Stimulated activated effector memory CD8-positive, alpha-beta T cell treated with anti-CD3 and anti-CD28 coated beads, Interleukin-12 subunit alpha, Interleukin-12 subunit beta, amount 100 ng/mL, for 72 hours (primary cell): ENCODE results near the gene AARS2.

ENCODE experiments used
- ATAC-seq: fragments of 150-1000 bp; cut with Tn5 transposase; 2 replicates; pipeline ENCODE4 v1.10.0; 2021
- DNase-seq, 2 donors: peaks; one replicate each; pipeline ENCODE4 v3.0.0; 2021 to 2022; ENCODE audit warnings: low spot score in 2 of 2
- H3K27ac Mint-ChIP-seq: one replicate; pipeline ENCODE4 v1.8.0; 2022; ENCODE audit warnings: mild to moderate bottlenecking, mixed read lengths
- H3K36me3 Mint-ChIP-seq: one replicate; pipeline ENCODE4 v1.8.0; 2022; ENCODE audit warnings: mild to moderate bottlenecking, mixed read lengths
- H3K4me1 Mint-ChIP-seq: one replicate; pipeline ENCODE4 v1.8.0; 2022; ENCODE audit warnings: mixed read lengths
- H3K4me3 Mint-ChIP-seq: one replicate; pipeline ENCODE4 v1.8.0; 2022; ENCODE audit warnings: mild to moderate bottlenecking, mixed read lengths
- H3K9me3 Mint-ChIP-seq: one replicate; pipeline ENCODE4 v1.8.0; 2022; ENCODE audit warnings: mixed read lengths

Gene AARS2

DNA sequence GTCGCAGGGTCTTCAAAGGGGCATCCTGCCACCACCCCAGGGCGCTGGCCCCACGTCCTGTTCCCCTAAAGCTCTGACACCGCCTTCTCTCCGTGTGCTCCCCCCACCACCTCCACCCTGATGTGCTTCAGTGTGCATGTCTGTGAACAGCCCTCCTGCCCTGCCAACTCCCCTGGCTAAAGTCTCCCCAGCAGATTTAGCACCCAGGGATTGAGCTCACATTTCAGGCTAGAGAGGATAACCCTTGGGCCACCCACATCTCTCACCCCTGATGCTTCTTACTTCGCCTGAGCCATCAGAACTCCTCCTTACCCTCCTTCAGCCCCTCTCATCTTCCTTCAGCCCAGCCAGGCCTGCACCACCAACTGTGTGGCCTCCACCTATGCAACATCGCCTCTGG is 35.4 kb downstream of the AARS2 start:
- ATAC-seq (no peak), DNase-seq (no peak)
- no peaks in the 10 kb centered on the region for H3K9me3 Mint-ChIP-seq
- H3K4me1 Mint-ChIP-seq, result peaks cover 6% of the 10 kb centered on the region
- H3K27ac Mint-ChIP-seq, result no peak overlapping the region
- no peaks in the 10 kb centered on the region for H3K36me3 Mint-ChIP-seq
- H3K4me3 Mint-ChIP-seq, result no peak overlapping the region

GRCh38 chr6:44276667-44277640 is 36.2 kb downstream of the AARS2 start:
- Mint-ChIP-seq H3K4me3 (peak overlapping the region; percentile 17), H3K9me3 (no peaks in the 10 kb centered on the region), H3K4me1 (peaks cover 6% of the 10 kb centered on the region), H3K27ac (no peak overlapping the region), H3K36me3 (no peaks in the 10 kb centered on the region)
- ATAC-seq (no peak), DNase-seq (no peak)

DNA sequence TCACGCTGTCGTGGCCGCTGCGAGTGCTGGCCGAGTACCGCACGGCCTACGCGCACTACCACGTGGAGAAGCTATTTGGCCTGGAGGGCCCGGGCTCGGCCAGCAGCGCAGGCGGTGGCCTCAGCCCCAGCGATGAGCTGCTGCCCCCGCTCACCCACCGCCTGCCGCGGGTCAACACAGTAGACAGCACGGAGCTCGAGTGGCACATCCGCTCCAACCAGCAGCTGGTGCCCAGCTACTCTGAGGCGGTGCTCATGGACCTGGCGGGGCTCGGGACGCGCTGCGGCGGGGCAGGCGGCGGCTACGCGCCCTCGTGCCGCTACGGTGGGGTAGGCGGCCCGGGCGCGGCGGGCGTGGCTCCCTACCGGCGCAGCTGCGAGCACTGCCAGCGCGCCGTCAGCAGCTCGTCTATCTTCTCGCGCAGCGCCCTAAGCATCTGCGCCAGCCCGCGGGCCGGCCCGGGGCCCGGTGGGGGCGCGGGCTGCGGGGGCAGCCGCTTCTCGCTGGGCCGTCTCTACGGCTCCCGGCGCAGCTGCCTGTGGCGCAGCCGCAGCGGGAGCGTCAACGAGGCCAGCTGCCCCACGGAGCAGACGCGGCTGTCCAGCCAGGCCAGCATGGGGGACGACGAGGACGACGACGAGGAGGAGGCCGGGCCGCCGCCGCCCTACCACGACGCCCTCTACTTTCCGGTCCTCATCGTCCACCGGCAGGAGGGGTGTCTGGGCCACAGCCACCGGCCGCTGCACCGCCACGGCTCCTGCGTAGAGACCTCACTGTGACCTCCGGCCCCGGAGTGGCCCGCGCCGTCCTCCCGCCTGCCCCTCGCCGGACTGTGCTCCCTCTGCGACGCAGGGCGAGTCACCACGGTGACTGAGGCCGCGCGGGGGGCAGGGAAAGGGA is 37.1 kb downstream of the AARS2 start:
- Mint-ChIP-seq H3K4me3 (no peak overlapping the region), H3K9me3 (no peaks in the 10 kb centered on the region), H3K4me1 (peaks cover 10% of the 10 kb centered on the region), H3K36me3 (no peaks in the 10 kb centered on the region), H3K27ac (no peak overlapping the region)
- no peak for DNase-seq
- peak; percentile 58 for ATAC-seq

- Mint-ChIP-seq H3K9me3 (no peaks in the 10 kb centered on the region), H3K36me3 (no peaks in the 10 kb centered on the region), H3K4me3 (peak overlapping the region; percentile 0), H3K27ac (no peak overlapping the region), H3K4me1 (peaks cover 11% of the 10 kb centered on the region)
- ATAC-seq, result no peak
- no peak for DNase-seq
Measured at GRCh38 chr6:44275271-44275748, 37.8 kb downstream of the AARS2 start.

DNA sequence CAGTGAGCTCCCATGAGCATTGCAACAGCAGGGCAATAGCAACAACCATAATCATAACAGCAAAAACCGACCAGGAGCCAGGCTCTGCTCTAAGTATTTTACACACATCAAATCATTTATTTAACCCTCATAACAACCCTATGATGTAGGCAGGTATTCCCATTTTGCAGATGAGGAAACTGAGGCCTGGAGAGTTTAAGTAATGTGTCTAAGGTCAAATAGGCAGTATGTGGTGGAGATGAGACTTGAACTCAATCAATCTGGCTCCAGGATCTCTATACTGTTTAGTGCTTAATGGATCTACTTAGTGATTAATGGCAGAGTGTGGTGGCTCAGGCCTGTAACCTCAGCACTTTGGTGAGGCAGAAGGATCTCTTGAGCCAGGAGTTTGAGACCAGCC is 39.5 kb downstream of the AARS2 start:
- DNase-seq, result no peak

GRCh38 chr6:44272999-44273566 is 40.1 kb downstream of the AARS2 start:
- no peak overlapping the region for H3K27ac Mint-ChIP-seq

More for the DNA sequence above, 39.5 kb downstream of the AARS2 start:
- peaks cover 18% of the 10 kb centered on the region for H3K4me1 Mint-ChIP-seq
- H3K9me3 Mint-ChIP-seq, result no peaks in the 10 kb centered on the region
- no peaks in the 10 kb centered on the region for H3K36me3 Mint-ChIP-seq
- ATAC-seq, result no peak
- H3K27ac Mint-ChIP-seq, result no peak overlapping the region
- H3K4me3 Mint-ChIP-seq, result no peak overlapping the region

GRCh38 chr6:44272529-44272928 is 40.6 kb downstream of the AARS2 start:
- Mint-ChIP-seq H3K36me3 (no peaks in the 10 kb centered on the region), H3K4me3 (no peak overlapping the region), H3K27ac (no peak overlapping the region), H3K9me3 (no peaks in the 10 kb centered on the region), H3K4me1 (peaks cover 18% of the 10 kb centered on the region)
- no peak for ATAC-seq
- DNase-seq, result no peak

More at GRCh38 chr6:44272999-44273566, 40.1 kb downstream of the AARS2 start:
- H3K36me3 Mint-ChIP-seq, result no peaks in the 10 kb centered on the region
- peaks cover 18% of the 10 kb centered on the region for H3K4me1 Mint-ChIP-seq
- no peak for DNase-seq
- no peak for ATAC-seq
- no peak overlapping the region for H3K4me3 Mint-ChIP-seq
- H3K9me3 Mint-ChIP-seq, result no peaks in the 10 kb centered on the region

DNA sequence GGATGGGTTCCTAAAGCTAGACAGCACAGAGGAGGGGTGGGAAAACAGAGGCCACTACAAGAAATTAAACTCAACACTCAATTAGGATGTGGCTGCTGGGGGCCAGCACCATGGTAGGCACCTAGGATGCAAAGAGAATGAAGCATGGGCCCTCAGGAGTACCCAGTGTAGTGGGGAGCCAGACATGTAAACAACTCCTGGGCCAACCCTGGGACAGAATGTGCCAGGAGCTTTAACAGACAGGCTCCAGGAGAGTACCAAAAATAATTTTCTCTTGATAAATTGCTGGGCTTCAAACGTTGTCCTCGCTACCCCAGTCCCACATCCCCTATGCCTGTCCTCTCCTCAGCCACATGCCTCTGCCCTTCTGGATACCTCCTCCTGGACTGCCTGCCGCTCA is 41.2 kb downstream of the AARS2 start:
- DNase-seq (no peak), ATAC-seq (no peak)
- H3K36me3 Mint-ChIP-seq, result peaks cover 2% of the 10 kb centered on the region
- H3K4me3 Mint-ChIP-seq, result no peak overlapping the region
- no peak overlapping the region for H3K27ac Mint-ChIP-seq
- no peaks in the 10 kb centered on the region for H3K9me3 Mint-ChIP-seq
- peaks cover 21% of the 10 kb centered on the region for H3K4me1 Mint-ChIP-seq

- DNase-seq (no peak), ATAC-seq (no peak)
- peaks cover 27% of the 10 kb centered on the region for H3K4me1 Mint-ChIP-seq
- no peak overlapping the region for H3K27ac Mint-ChIP-seq
- peak overlapping the region; percentile 42 for H3K4me3 Mint-ChIP-seq
- no peaks in the 10 kb centered on the region for H3K9me3 Mint-ChIP-seq
- peaks cover 8% of the 10 kb centered on the region for H3K36me3 Mint-ChIP-seq
Measured at GRCh38 chr6:44271406-44271723, 41.8 kb downstream of the AARS2 start.

- Mint-ChIP-seq H3K9me3 (no peaks in the 10 kb centered on the region), H3K27ac (no peak overlapping the region), H3K4me1 (peaks cover 32% of the 10 kb centered on the region), H3K4me3 (peak overlapping the region; percentile 66), H3K36me3 (peaks cover 13% of the 10 kb centered on the region)
- no peak for DNase-seq
- ATAC-seq, result no peak
Measured at GRCh38 chr6:44270526-44271405, 42.4 kb downstream of the AARS2 start.

DNA sequence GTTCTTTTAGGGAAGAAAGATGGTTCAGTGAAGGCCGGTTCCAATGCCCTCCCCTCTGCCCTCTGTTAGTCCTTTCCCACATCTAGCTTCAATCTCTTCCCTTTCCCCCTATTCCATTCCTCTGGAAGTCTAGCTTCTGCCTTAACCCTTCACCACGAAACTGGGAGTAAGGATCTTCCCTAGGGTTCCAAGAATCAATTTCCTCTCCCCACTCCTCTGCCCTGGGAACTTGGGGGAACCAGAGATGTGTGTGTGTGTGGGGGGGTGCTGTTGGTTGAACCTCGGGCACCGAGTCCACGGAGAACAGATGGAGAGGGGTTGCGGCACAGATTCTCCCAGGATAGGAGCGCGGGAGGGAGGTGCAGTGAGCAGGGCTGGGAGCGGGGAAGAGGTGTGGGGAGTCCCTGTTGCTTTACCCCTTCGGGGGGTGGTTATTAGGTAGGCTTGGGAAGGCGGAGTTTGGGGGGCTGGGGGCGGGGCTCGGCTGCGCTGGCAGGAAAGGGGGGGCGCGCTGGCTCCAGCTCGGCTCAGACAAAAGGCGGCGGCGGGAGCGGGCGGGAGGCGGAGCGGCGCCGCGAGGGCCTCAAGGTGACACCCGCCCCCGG is 43.1 kb downstream of the AARS2 start, which contains the start of gene TMEM151B:
Gene TMEM151B (plus strand): TSS at position 530 of the 605 bp plus-strand sequence. CDS start 293 bp downstream, outside the sequence.
- no peaks in the 10 kb centered on the region for H3K9me3 Mint-ChIP-seq
- no peak for DNase-seq
- H3K27ac Mint-ChIP-seq, result no peak within 1 kb of the TSS
- no peak for ATAC-seq
- peak within 1 kb of the TSS; percentile 66 for H3K4me3 Mint-ChIP-seq
- H3K36me3 Mint-ChIP-seq, result peaks cover 18% of the 10 kb centered on the region
- peaks cover 32% of the 10 kb centered on the region for H3K4me1 Mint-ChIP-seq

DNA sequence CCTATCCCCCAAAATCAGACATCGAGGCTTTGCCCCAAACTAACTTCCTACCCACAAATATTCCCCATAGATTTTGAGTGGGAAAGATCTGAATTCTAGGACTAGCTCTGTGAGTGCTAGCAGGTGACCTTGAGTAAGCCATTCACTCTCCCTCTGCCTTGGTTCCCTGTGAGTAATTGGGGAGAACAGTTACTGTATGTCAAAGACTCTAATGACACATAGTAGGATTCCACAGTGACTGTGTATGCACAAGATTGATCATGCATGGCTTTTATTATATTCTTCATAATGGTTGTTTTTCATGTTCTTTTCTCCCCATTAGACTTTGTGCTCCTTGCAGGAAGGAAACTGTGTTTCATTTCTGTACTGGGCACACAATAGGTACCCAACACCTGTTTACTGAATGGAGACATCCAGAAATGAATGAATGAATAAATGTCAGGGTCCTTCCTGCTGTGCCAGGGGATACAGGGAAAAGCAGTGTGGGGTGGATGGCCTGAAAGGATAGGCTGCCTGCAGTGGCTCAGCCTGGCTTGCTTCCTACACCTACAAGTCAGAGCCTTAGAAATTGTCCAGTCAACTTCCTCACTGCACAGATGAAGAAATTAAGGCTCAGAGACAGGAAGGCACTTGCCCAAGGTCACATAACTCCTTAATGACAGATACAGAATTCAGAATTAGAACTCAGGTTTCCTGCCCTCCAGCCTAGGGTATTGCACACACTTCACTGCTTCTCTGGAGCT is 43.8 kb downstream of the AARS2 start:
- H3K4me1 Mint-ChIP-seq, result peaks cover 36% of the 10 kb centered on the region
- peaks cover 21% of the 10 kb centered on the region for H3K36me3 Mint-ChIP-seq
- peak; percentile 62 for ATAC-seq
- no peaks in the 10 kb centered on the region for H3K9me3 Mint-ChIP-seq
- peak overlapping the region; percentile 66 for H3K4me3 Mint-ChIP-seq
- no peak overlapping the region for H3K27ac Mint-ChIP-seq
- no peak for DNase-seq

DNA sequence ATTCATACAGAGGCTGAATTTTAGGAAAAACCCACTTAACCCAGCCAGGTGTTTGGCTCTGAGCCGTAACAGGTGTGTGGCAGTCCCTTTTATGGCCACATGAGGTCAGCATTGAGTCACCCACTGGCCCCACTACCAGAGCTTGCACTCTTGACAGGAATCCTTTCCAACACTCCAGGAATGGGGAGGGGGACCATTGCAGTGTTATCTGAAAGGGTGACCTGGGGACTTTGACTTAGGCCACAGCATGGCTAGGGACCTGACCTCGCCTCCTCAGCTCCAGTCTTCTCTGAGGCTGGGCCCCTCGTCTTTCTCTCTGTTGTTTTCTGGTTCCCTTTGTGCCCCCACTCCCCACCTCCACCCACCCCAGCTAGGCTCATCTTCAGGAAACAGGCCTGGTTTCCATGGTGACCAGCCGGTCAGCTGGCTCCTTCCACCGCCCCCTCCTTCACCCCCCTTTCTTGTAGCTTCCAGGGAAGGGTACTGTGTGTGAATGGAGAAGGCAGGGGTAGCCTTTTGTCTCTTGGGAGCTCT is 45.0 kb downstream of the AARS2 start:
- H3K27ac Mint-ChIP-seq, result no peak overlapping the region

More for the DNA sequence above, 45.0 kb downstream of the AARS2 start:
- Mint-ChIP-seq H3K4me1 (peaks cover 48% of the 10 kb centered on the region), H3K36me3 (peaks cover 23% of the 10 kb centered on the region), H3K4me3 (no peak overlapping the region), H3K9me3 (no peaks in the 10 kb centered on the region)
- ATAC-seq (no peak), DNase-seq (peak; percentile 54 to 83)
